Upper lobe of left lung (tissue), 4 donors: ENCODE data around the gene S100A13.
"Not testable (repeated sequence)": the region's sequence is repeated elsewhere in the genome, so short reads cannot be mapped to it uniquely, and the experiment has no call there.

Experiments used
- EP300 ChIP-seq, 4 donors: sonication (generic); formaldehyde crosslinking; IDR thresholded peaks; one replicate each; pipeline ENCODE4 v1.5.1; 2017; ENCODE audit warnings: antibody characterized with exemption in 4 of 4, control low read depth in 2 of 4
- POLR2A ChIP-seq, 4 donors: fragments of 450-650 bp; IDR thresholded peaks; one replicate each; pipeline ENCODE4 v1.5.1; 2016 to 2017; ENCODE audit warnings: antibody characterized with exemption in 4 of 4, mild to moderate bottlenecking in 2 of 4
- POLR2AphosphoS5 ChIP-seq, 2 donors: sonication (generic); formaldehyde crosslinking; IDR thresholded peaks; one replicate each; pipeline ENCODE4 v1.5.1; 2017; ENCODE audit warnings: antibody characterized with exemption in 2 of 2
- TF ChIP-seq, protein P1 (sequence below), 6 experiments: fragments of 450-650 bp in 4 of 6; fragments of 200-600 bp in 2 of 6; sonication (generic) in 2 of 6; IDR thresholded peaks; one replicate each; pipeline ENCODE4 v1.5.1; 2016 to 2019; ENCODE audit warnings: antibody characterized with exemption in 6 of 6

GRCh38 chr1:153671628-153672353 lies 44.5 kb upstream of the S100A13 start:
- TF ChIP-seq, protein P1, sequence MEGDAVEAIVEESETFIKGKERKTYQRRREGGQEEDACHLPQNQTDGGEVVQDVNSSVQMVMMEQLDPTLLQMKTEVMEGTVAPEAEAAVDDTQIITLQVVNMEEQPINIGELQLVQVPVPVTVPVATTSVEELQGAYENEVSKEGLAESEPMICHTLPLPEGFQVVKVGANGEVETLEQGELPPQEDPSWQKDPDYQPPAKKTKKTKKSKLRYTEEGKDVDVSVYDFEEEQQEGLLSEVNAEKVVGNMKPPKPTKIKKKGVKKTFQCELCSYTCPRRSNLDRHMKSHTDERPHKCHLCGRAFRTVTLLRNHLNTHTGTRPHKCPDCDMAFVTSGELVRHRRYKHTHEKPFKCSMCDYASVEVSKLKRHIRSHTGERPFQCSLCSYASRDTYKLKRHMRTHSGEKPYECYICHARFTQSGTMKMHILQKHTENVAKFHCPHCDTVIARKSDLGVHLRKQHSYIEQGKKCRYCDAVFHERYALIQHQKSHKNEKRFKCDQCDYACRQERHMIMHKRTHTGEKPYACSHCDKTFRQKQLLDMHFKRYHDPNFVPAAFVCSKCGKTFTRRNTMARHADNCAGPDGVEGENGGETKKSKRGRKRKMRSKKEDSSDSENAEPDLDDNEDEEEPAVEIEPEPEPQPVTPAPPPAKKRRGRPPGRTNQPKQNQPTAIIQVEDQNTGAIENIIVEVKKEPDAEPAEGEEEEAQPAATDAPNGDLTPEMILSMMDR (IDR thresholded peaks at IDR 0.05): not testable (repeated sequence)
- TF ChIP-seq POLR2A, POLR2AphosphoS5, EP300 (IDR thresholded peaks at IDR 0.05): not testable (repeated sequence)
